ENCODE measurements around the gene ZNF428. TPM values are rescaled to one million over a fixed set of nuclear protein-coding genes. Genes with fewer than 3 reads are reported as not detected.

Gene ZNF428
- total RNA-seq, 1 donor from 2014 or later = 18.5 TPM

DNA sequence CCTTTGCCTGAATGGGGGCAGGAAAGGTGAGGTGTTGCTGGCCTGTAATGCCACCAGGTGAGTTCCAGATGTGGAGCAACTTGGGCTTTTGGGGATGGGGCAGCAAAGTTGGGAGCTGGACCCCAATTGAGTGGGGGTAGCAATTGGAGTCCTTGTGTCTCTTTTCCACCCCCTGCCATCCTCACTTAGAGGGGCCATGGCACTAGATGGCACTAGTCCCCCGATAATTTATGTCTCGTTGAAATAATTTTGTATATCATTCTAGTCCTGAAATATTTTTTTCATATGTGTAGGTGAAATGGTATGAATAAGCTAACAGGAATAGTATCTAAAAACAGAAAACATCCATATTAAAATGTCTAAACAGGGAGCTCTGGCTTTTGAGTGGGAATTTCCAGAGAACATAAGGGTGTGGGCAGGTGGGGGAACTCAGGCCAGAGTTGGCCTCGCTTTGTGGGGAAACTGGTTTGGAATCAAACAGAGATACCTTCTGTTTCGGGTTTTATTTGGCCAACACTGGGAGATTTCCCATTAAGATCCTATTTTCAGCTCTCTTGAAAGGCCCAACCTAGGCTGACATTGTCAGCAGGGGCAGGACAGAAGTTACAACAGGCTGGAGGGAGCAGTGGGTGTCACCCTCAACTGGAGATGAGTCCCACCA lies 19.7 kb downstream of the ZNF428 start:
- no peak overlapping the region for H3K27ac Mint-ChIP-seq
- H3K9me3 Mint-ChIP-seq = no peaks in the 10 kb centered on the region
- no peak overlapping the region for H3K27ac ChIP-seq

DNA sequence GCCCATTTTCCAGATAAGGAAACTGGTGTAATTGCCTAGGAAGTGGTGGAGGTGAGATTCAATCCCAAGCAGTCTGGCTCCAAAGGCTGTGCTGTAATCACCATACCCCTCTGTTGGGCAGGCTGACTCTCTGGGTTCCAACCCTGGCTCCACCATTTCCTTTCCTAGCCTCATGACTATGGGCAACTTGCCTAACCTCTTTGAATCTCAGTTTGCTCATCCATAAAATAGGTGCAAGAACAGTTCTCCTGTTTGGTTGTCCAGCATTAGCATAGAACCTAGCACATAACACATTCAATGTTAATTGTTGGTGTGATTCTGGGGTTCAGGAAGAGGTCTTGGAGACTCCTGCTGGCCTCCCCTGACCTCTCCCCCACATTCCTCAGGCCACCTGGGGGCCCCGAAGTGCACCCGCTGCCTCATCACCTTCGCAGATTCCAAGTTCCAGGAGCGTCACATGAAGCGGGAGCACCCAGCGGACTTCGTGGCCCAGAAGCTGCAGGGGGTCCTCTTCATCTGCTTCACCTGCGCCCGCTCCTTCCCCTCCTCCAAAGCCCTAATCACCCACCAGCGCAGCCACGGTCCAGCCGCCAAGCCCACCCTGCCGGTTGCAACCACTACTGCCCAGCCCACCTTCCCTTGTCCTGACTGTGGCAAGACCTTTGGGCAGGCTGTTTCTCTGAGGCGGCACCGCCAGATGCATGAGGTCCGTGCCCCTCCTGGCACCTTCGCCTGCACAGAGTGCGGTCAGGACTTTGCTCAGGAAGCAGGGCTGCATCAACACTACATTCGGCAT lies 20.8 kb downstream of the ZNF428 start:
- peaks cover 3% of the 10 kb centered on the region for H3K36me3 Mint-ChIP-seq
- Histone ChIP-seq H2AFZ (replicated peaks) (no peak overlapping the region), H3K4me2 (no peak overlapping the region), H3K4me3 (no peak overlapping the region), H3K27ac (no peak overlapping the region), H3K9me3 (ENCODE audit: low read depth) (no peaks in the 10 kb centered on the region), H3K27me3 (no peaks in the 10 kb centered on the region), H3K4me1 (no peaks in the 10 kb centered on the region), H3K9ac (no peak overlapping the region), H3K79me2 (ENCODE audit: low read depth) (peaks cover 40% of the 10 kb centered on the region), H3F3A (ENCODE audit: low read depth) (peaks cover 25% of the 10 kb centered on the region), H4K20me1 (ENCODE audit: low read depth) (peaks cover 10% of the 10 kb centered on the region), H3K36me3 (no peaks in the 10 kb centered on the region)
- H3K27me3 Mint-ChIP-seq (ENCODE audit: insufficient read depth, low read depth) = peaks cover 8% of the 10 kb centered on the region
- H3K27ac Mint-ChIP-seq = no peak overlapping the region
- TF ChIP-seq, protein P1, sequence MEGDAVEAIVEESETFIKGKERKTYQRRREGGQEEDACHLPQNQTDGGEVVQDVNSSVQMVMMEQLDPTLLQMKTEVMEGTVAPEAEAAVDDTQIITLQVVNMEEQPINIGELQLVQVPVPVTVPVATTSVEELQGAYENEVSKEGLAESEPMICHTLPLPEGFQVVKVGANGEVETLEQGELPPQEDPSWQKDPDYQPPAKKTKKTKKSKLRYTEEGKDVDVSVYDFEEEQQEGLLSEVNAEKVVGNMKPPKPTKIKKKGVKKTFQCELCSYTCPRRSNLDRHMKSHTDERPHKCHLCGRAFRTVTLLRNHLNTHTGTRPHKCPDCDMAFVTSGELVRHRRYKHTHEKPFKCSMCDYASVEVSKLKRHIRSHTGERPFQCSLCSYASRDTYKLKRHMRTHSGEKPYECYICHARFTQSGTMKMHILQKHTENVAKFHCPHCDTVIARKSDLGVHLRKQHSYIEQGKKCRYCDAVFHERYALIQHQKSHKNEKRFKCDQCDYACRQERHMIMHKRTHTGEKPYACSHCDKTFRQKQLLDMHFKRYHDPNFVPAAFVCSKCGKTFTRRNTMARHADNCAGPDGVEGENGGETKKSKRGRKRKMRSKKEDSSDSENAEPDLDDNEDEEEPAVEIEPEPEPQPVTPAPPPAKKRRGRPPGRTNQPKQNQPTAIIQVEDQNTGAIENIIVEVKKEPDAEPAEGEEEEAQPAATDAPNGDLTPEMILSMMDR (IDR thresholded peaks at IDR 0.05) = no peak
- TF ChIP-seq EZH2 (IDR thresholded peaks at IDR 0.05) (no peak), EZH2phosphoT487 (IDR thresholded peaks at IDR 0.05) (no peak)
- H3K9me3 Mint-ChIP-seq = no peaks in the 10 kb centered on the region
- no peak for DNase-seq (ENCODE audit: low spot score)
- H3K4me1 Mint-ChIP-seq = peaks cover 20% of the 10 kb centered on the region
- peak overlapping the region; percentile 93 for H3K4me3 Mint-ChIP-seq

More for the DNA sequence above, 19.7 kb downstream of the ZNF428 start:
- H3K27me3 ChIP-seq = no peaks in the 10 kb centered on the region
- Mint-ChIP-seq H3K4me3 (no peak overlapping the region), H3K36me3 (peaks cover 1% of the 10 kb centered on the region), H3K27me3 (ENCODE audit: insufficient read depth, low read depth) (peaks cover 7% of the 10 kb centered on the region), H3K4me1 (peaks cover 17% of the 10 kb centered on the region)
- no peaks in the 10 kb centered on the region for H3K36me3 ChIP-seq
- H3K79me2 ChIP-seq (ENCODE audit: low read depth) = peaks cover 29% of the 10 kb centered on the region
- H3K9ac ChIP-seq = no peak overlapping the region
- peaks cover 25% of the 10 kb centered on the region for H3F3A ChIP-seq (ENCODE audit: low read depth)
- no peak overlapping the region for H2AFZ ChIP-seq (replicated peaks)
- no peak overlapping the region for H3K4me3 ChIP-seq
- H3K4me2 ChIP-seq = no peak overlapping the region
- H3K4me1 ChIP-seq = no peaks in the 10 kb centered on the region
- no peak for DNase-seq (ENCODE audit: low spot score)
- H4K20me1 ChIP-seq (ENCODE audit: low read depth) = no peaks in the 10 kb centered on the region
- TF ChIP-seq, protein P1 (IDR thresholded peaks at IDR 0.05) = no peak
- no peak for TF ChIP-seq EZH2 (IDR thresholded peaks at IDR 0.05)
- TF ChIP-seq EZH2phosphoT487 (IDR thresholded peaks at IDR 0.05) = no peak
- no peaks in the 10 kb centered on the region for H3K9me3 ChIP-seq (ENCODE audit: low read depth)

DNA sequence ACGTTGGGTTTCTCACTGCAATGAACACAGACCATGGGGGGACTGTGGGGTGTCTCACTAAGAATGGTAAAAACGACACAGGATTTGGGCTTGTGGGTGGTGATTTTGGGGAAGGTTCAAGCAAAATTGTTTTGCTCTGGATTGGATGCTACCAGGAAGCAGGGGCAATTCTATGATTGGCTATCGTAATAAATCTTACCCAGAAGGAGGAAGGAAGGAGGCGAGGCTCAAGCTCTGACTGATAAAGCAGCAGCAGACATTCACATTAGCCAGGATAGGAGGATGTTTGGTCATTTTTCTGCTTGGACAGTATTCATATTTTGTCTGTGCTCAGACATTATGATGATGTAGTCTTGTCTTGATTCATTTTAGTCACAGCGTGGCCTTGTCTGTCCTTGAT lies 21.6 kb downstream of the ZNF428 start:
- Mint-ChIP-seq H3K9me3 (no peaks in the 10 kb centered on the region), H3K4me1 (peaks cover 25% of the 10 kb centered on the region), H3K27ac (no peak overlapping the region), H3K4me3 (peak overlapping the region; percentile 93), H3K27me3 (ENCODE audit: insufficient read depth, low read depth) (peaks cover 12% of the 10 kb centered on the region), H3K36me3 (peaks cover 7% of the 10 kb centered on the region)
- no peaks in the 10 kb centered on the region for H3K9me3 ChIP-seq (ENCODE audit: low read depth)
- peaks cover 25% of the 10 kb centered on the region for H3F3A ChIP-seq (ENCODE audit: low read depth)
- peaks cover 16% of the 10 kb centered on the region for H4K20me1 ChIP-seq (ENCODE audit: low read depth)
- peak overlapping the region; percentile 10 for H3K9ac ChIP-seq
- no peak overlapping the region for H2AFZ ChIP-seq (replicated peaks)
- no peaks in the 10 kb centered on the region for H3K27me3 ChIP-seq
- TF ChIP-seq EZH2phosphoT487 (IDR thresholded peaks at IDR 0.05) = no peak
- no peak for TF ChIP-seq EZH2 (IDR thresholded peaks at IDR 0.05)
- TF ChIP-seq, protein P1 (IDR thresholded peaks at IDR 0.05) = no peak
- peak overlapping the region; percentile 83 for H3K4me2 ChIP-seq
- peak overlapping the region; percentile 62 for H3K4me3 ChIP-seq
- peaks cover 45% of the 10 kb centered on the region for H3K79me2 ChIP-seq (ENCODE audit: low read depth)
- no peaks in the 10 kb centered on the region for H3K36me3 ChIP-seq
- no peak for DNase-seq (ENCODE audit: low spot score)
- no peak overlapping the region for H3K27ac ChIP-seq
- H3K4me1 ChIP-seq = no peaks in the 10 kb centered on the region

All from neural progenitor cell (in vitro differentiated cells).